Kidney (tissue), 14 donors: ENCODE measurements around the gene WTAP. TPM values are rescaled to one million over a fixed set of nuclear protein-coding genes. Genes with fewer than 3 reads are reported as not detected.

Source experiments
- DNase-seq, 5 donors: peaks; one replicate each; pipeline ENCODE4 v3.0.0-alpha.2; 2013 to 2020
- FAIRE-seq: peaks from 2 replicates; lab custom pipeline; 2012; peaks lifted over from hg19 to GRCh38; lab: Jason Lieb, UNC
- H3K27ac ChIP-seq, 2 donors: one replicate each; pipeline ENCODE4 v1.7.0; 2013; ENCODE audit warnings: low read depth in 2 of 2, low read length in 2 of 2, inconsistent platforms in 1 of 2
- H3K27me3 ChIP-seq: one replicate; pipeline ENCODE4 v1.7.1; 2013; ENCODE audit warnings: low read length, inconsistent platforms; ENCODE audit not compliant: control insufficient read depth, insufficient read depth
- H3K36me3 ChIP-seq, 3 donors: one replicate each; pipeline versions ENCODE4 v1.7.0 to v1.7.1; 2013; ENCODE audit warnings: low read length in 3 of 3, control low read depth in 1 of 3, inconsistent platforms in 1 of 3; ENCODE audit not compliant: insufficient read depth in 3 of 3, control insufficient read depth in 2 of 3
- H3K4me1 ChIP-seq, 3 donors: one replicate each; pipeline versions ENCODE4 v1.7.0 to v1.7.1; 2013; ENCODE audit warnings: low read length in 3 of 3, inconsistent platforms in 1 of 3, low read depth in 1 of 3; ENCODE audit not compliant: control insufficient read depth in 2 of 3, insufficient read depth in 2 of 3
- H3K4me3 ChIP-seq, 3 donors: one replicate each; pipeline versions ENCODE4 v1.7.0 to v1.8.1; 2013; ENCODE audit warnings: low read length in 3 of 3, control low read depth in 1 of 3, inconsistent platforms in 1 of 3
- H3K9ac ChIP-seq, 3 donors: one replicate each; pipeline versions ENCODE4 v1.7.0 to v1.7.1; 2013; ENCODE audit warnings: low read length in 3 of 3, control low read depth in 1 of 3, inconsistent platforms in 1 of 3
- H3K9me3 ChIP-seq, 3 donors: one replicate each; pipeline versions ENCODE4 v1.7.0 to v1.7.1; 2013; ENCODE audit warnings: low read length in 3 of 3, control low read depth in 1 of 3, inconsistent platforms in 1 of 3; ENCODE audit not compliant: control insufficient read depth in 2 of 3, insufficient read depth in 1 of 3
- intact Hi-C: fragments of 100-400 bp; cut with DNase I; formaldehyde crosslinking; loops from one replicate; pipeline ENCODE4 v1.11.1; 2022
- polyA plus RNA-seq: library from polyadenylated mRNA; stranded (reverse); fragments of 350-450 nt; fragmentation: Illumina TruSeq; extraction: RNeasy Lipid Tissue Mini Kit (QIAGEN cat#74804); gene quantifications from one replicate; pipeline ENCODE4 v1.2.3, GENCODE V29; 2014; ENCODE audit warnings: low read depth, low replicate concordance; ENCODE audit not compliant: insufficient read depth
- total RNA-seq: library from RNA; stranded (reverse); fragmentation: NEBNext Ultra II Directional; extraction: Animal tissue kit (Norgen Biotek cat#: 25700); gene quantifications from one replicate; pipeline ENCODE4 v1.2.1, GENCODE V29; 2021
- TF ChIP-seq, protein P1 (sequence below): IDR thresholded peaks from 3 replicates; pipeline ENCODE4 v1.5.1; 2012; ENCODE audit warnings: mild to moderate bottlenecking, moderate library complexity, borderline replicate concordance; ENCODE audit not compliant: insufficient read depth; ENCODE audit errors: extremely low read depth
- donor health status: control.
- donor health status: control.
- donor health status: control.
- donor health status: control.
- donor health status: control.
- donor health status: DM: yes; HTN: yes; CAD: no.
- donor health status: Normal renal cell carcinoma (clear cell type).

Gene WTAP
- total and polyA plus RNA-seq, 2 donors from 2014 or later, result 63.5 to 108 TPM

DNA sequence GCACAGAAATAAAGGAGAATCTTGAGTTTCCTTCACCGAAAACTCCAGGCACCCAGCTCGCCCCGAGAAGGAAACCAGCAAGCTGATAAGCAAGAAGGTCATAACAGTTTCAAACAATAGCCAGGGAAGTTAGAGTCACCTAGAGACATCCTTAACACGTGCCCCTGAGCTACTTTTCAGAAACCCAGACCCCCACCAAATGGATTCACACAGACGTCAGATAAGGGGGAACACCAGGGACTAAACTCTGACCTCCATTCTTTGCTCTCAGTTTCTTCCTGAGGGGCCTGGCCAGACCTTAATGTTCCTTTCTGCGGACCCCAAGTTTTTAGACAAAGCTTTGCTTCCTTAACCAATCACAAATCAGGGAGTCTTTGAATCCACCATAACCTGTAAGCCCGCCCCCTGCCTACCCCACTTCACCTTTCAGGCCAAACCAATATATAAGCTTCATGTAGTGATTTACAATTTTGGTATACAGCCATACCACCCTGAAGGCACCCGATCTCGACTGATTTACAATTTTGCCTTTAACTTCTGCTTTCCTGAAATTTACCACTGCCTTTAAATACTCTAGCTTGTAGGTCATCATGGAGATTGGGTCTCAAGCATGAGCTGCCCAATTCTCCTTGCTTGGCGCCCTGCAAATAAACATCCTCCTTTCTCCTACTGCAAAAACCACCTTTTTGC, 46.0 kb upstream of the WTAP start:
- Histone ChIP-seq H3K36me3 (peaks cover 0 to 35% (median 31%) of the 10 kb centered on the region in 3 donors), H3K9ac (no peak overlapping the region), H3K4me1 (no peaks in the 10 kb centered on the region), H3K9me3 (no peaks in the 10 kb centered on the region), H3K27ac (no peak overlapping the region), H3K27me3 (no peaks in the 10 kb centered on the region), H3K4me3 (no peak overlapping the region)
- TF ChIP-seq, protein P1, sequence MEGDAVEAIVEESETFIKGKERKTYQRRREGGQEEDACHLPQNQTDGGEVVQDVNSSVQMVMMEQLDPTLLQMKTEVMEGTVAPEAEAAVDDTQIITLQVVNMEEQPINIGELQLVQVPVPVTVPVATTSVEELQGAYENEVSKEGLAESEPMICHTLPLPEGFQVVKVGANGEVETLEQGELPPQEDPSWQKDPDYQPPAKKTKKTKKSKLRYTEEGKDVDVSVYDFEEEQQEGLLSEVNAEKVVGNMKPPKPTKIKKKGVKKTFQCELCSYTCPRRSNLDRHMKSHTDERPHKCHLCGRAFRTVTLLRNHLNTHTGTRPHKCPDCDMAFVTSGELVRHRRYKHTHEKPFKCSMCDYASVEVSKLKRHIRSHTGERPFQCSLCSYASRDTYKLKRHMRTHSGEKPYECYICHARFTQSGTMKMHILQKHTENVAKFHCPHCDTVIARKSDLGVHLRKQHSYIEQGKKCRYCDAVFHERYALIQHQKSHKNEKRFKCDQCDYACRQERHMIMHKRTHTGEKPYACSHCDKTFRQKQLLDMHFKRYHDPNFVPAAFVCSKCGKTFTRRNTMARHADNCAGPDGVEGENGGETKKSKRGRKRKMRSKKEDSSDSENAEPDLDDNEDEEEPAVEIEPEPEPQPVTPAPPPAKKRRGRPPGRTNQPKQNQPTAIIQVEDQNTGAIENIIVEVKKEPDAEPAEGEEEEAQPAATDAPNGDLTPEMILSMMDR, result no peak
- intact Hi-C loops, result loop anchor here (10.0 kb wide), 1 partner anchor 53 kb away; no protein-coding TSS in a partner anchor
- FAIRE-seq (no peak), DNase-seq (no peak)

DNA sequence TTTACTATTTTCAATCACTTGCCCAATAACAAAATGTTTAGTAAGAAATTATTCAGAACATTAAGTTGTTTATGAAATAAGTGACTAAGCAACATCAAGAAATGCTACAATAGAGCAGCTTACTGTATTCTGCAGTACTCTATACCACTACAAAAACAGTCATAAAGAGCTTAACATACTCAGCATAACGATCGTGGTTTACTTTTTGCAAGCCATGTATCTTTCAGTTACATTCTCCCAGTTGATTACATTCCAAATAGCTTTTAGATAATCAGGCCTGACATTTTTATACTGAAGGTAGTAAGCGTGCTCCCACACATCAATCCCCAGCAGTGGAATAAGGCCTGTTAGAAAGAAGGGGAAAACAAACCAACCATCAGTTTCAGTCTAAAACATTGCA, 45.0 kb upstream of the WTAP start:
- Histone ChIP-seq H3K9me3 (no peaks in the 10 kb centered on the region), H3K36me3 (peaks cover 0 to 38% (median 38%) of the 10 kb centered on the region in 3 donors)

DNA sequence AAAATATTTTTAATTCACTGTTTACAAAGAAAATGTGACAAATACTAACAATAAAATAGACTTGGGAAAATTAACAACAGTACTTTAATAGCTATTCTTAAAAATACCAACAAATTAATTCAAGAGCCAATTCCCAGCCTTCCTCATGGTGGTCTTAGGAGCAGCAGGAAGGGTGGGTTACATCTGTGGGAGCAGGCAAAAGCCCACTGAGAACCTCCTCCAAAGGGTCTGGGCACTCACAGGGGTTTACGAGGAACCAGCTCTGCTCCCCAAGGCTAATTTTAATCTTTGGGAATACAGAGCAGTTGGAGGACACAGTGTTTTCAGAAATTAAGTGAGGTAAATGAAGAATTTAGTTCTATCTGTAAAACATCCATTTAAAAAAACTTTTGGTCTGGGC, 44.5 kb upstream of the WTAP start:
- Histone ChIP-seq H3K27ac (no peak overlapping the region), H3K9ac (no peak overlapping the region), H3K4me1 (no peaks in the 10 kb centered on the region), H3K4me3 (no peak overlapping the region), H3K27me3 (no peaks in the 10 kb centered on the region), H3K36me3 (peaks cover 0 to 40% (median 38%) of the 10 kb centered on the region in 3 donors), H3K9me3 (no peaks in the 10 kb centered on the region)
- TF ChIP-seq, protein P1, result no peak
- no peak for FAIRE-seq
- intact Hi-C loops, result loop anchor here (10.0 kb wide), 1 partner anchor 52 kb away; no protein-coding TSS in a partner anchor
- DNase-seq, result no peak

More for the DNA sequence above, 45.0 kb upstream of the WTAP start:
- H3K27me3 ChIP-seq, result no peaks in the 10 kb centered on the region
- TF ChIP-seq, protein P1, result no peak
- intact Hi-C loops, result loop anchor here (10.0 kb wide), 1 partner anchor 53 kb away; no protein-coding TSS in a partner anchor
- H3K9ac ChIP-seq, result no peak overlapping the region
- no peak overlapping the region for H3K27ac ChIP-seq
- no peaks in the 10 kb centered on the region for H3K4me1 ChIP-seq
- peak in 1 of 5 donors; percentile 5 for DNase-seq
- H3K4me3 ChIP-seq, result no peak overlapping the region
- FAIRE-seq, result no peak
